ENCODE measurements around the gene ALDOC.

DNA sequence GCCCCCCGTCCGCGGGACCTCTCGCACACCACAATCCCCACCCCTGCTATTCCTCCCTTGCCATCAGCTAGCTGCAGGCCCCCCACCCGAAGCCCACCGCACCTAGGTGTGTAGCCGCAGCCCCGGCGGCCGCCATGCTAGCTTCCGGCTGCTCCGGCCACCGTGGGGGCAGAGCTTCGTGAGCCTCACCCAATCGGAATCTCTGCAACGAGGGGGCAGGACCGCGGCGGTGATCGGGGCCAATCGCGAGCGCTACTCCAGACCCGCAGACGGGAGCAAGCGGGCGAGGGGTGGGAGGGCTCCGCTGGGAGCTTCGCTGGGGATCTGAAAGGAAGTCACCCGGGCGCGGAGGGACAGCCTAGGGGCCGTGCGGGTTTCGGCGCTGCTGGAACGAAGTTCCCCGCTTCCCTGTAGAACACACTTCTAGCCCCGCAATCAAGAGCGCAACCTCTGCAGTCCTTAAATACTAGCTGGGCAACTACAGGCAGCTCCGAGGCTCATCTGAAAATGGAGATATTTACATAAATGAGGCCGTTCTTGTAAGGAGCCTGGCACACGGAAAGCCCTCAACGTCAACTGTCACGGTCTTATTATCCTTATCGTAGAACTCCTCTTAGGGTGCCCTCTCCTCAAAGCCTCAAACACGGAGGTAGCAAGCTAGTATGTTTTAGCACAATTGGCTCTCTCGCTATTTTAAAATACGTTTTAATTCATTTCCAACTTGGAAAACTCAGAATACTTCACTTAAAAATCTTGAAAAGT lies 5.2 kb downstream of the ALDOC start, which contains the start of gene PIGS:
- TF ChIP-seq GATAD2B (conservative IDR thresholded peaks at IDR 0.05; ENCODE audit: low read depth) = 0 out of 2 replicates have a peak, but pooled peaks have one; percentile 23
- no peak; the same call in 1 of the 2 replicates for TF ChIP-seq IRF3 (IDR thresholded peaks at IDR 0.05)
- no peak for TF ChIP-seq SMAD1 (IDR thresholded peaks at IDR 0.05; ENCODE audit: low read depth, partially characterized antibody)
- peak; percentile 94 for TF ChIP-seq POLR2A (IDR thresholded peaks at IDR 0.05; ENCODE audit: low read depth, low read length)
- no peak for TF ChIP-seq SREBF1 (IDR thresholded peaks at IDR 0.05; ENCODE audit: low read length)
- no peak for TF ChIP-seq ESRRA (IDR thresholded peaks at IDR 0.05; ENCODE audit: low read length)
- peak; percentile 70; the same call in 1 of the 2 replicates for TF ChIP-seq RFX5 (IDR thresholded peaks at IDR 0.05; ENCODE audit: low read depth, low read length)
- no peak for TF ChIP-seq CEBPB (IDR thresholded peaks at IDR 0.05; ENCODE audit: borderline replicate concordance in 1 of 2, low read depth in 2 of 2, low read length in 2 of 2)
